Liver (tissue), 3 donors: ENCODE measurements around the gene EXD3.

Experiments used
- FOXA1 ChIP-seq: IDR thresholded peaks from 2 replicates; pipeline ENCODE4 v1.6.1; 2016; ENCODE audit warnings: antibody characterized with exemption
- JUND ChIP-seq, 2 donors: IDR thresholded peaks; 2 replicates each; pipeline ENCODE4 v1.6.1; 2016; ENCODE audit warnings: antibody characterized with exemption in 2 of 2
- YY1 ChIP-seq: IDR thresholded peaks from 2 replicates; pipeline ENCODE4 v1.6.1; 2016; ENCODE audit warnings: antibody characterized with exemption, mild to moderate bottlenecking
- TF ChIP-seq, protein P1 (sequence below): IDR thresholded peaks from 2 replicates; pipeline ENCODE4 v1.6.1; 2016; ENCODE audit warnings: antibody characterized with exemption
- TF ChIP-seq, protein P2 (sequence below): fragments of 150-350 bp; IDR thresholded peaks from 2 replicates; pipeline ENCODE4 v1.5.1; 2017; ENCODE audit warnings: improper control_type of control experiment, low read depth, low read length; ENCODE audit not compliant: missing input control
- TF ChIP-seq, protein P3 (sequence below): IDR thresholded peaks from 2 replicates; pipeline ENCODE4 v1.6.1; 2016; ENCODE audit warnings: antibody characterized with exemption, mild to moderate bottlenecking
- donor health status: healthy.
- donor health status: healthy.

DNA sequence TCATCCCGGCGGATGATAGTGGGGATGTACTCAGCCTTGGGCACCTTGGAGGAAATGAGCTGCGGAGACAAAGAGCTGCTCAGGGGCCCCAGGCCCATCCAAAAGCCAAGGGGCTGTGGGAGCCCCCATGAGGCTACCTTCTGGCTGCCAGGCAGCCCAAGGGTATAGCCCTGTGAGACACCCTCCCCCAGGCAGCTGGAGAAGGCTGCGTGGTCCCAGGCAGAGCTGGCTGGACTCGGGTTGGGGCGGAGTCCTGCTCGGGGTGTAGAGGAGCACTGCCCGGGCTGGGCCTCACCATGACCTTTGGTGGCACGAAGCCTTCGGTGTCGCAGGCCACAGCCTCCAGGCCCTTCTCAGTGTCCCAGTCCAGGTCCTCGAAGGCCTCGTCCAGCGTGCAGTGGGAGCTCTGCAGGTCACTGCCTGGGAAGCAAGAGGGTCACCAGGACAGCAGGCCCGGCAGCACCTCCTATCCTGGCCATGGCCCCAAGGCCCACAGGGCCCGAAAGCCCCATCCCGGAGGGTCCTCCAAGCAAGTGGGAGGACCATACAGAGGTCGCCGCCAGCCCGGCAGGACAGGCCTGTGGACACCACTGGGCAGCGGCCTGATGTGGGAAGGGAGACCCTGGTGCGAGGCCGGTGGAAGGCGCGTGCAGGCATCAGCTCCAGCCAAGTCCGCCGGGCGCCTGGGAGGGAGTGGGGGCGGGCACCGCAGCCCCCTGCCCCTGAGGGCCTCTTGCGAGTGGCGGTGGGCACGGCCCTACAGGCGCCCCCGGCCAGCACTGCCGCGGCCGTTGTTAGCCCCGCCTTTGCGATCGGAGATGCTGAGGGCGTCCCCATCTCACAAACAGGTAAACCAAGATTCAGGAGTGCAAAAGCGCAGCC is 30.0 kb upstream of the EXD3 start:
- TF ChIP-seq, protein P1, sequence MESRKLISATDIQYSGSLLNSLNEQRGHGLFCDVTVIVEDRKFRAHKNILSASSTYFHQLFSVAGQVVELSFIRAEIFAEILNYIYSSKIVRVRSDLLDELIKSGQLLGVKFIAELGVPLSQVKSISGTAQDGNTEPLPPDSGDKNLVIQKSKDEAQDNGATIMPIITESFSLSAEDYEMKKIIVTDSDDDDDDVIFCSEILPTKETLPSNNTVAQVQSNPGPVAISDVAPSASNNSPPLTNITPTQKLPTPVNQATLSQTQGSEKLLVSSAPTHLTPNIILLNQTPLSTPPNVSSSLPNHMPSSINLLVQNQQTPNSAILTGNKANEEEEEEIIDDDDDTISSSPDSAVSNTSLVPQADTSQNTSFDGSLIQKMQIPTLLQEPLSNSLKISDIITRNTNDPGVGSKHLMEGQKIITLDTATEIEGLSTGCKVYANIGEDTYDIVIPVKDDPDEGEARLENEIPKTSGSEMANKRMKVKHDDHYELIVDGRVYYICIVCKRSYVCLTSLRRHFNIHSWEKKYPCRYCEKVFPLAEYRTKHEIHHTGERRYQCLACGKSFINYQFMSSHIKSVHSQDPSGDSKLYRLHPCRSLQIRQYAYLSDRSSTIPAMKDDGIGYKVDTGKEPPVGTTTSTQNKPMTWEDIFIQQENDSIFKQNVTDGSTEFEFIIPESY: no peak
- TF ChIP-seq, protein P2, sequence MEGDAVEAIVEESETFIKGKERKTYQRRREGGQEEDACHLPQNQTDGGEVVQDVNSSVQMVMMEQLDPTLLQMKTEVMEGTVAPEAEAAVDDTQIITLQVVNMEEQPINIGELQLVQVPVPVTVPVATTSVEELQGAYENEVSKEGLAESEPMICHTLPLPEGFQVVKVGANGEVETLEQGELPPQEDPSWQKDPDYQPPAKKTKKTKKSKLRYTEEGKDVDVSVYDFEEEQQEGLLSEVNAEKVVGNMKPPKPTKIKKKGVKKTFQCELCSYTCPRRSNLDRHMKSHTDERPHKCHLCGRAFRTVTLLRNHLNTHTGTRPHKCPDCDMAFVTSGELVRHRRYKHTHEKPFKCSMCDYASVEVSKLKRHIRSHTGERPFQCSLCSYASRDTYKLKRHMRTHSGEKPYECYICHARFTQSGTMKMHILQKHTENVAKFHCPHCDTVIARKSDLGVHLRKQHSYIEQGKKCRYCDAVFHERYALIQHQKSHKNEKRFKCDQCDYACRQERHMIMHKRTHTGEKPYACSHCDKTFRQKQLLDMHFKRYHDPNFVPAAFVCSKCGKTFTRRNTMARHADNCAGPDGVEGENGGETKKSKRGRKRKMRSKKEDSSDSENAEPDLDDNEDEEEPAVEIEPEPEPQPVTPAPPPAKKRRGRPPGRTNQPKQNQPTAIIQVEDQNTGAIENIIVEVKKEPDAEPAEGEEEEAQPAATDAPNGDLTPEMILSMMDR: no peak
- TF ChIP-seq YY1: no peak
- no peak for TF ChIP-seq FOXA1
- TF ChIP-seq, protein P3, sequence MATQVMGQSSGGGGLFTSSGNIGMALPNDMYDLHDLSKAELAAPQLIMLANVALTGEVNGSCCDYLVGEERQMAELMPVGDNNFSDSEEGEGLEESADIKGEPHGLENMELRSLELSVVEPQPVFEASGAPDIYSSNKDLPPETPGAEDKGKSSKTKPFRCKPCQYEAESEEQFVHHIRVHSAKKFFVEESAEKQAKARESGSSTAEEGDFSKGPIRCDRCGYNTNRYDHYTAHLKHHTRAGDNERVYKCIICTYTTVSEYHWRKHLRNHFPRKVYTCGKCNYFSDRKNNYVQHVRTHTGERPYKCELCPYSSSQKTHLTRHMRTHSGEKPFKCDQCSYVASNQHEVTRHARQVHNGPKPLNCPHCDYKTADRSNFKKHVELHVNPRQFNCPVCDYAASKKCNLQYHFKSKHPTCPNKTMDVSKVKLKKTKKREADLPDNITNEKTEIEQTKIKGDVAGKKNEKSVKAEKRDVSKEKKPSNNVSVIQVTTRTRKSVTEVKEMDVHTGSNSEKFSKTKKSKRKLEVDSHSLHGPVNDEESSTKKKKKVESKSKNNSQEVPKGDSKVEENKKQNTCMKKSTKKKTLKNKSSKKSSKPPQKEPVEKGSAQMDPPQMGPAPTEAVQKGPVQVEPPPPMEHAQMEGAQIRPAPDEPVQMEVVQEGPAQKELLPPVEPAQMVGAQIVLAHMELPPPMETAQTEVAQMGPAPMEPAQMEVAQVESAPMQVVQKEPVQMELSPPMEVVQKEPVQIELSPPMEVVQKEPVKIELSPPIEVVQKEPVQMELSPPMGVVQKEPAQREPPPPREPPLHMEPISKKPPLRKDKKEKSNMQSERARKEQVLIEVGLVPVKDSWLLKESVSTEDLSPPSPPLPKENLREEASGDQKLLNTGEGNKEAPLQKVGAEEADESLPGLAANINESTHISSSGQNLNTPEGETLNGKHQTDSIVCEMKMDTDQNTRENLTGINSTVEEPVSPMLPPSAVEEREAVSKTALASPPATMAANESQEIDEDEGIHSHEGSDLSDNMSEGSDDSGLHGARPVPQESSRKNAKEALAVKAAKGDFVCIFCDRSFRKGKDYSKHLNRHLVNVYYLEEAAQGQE: no peak
- TF ChIP-seq JUND (IDR thresholded peaks at IDR 0.05): no peak
